GM03348 (cell line): ENCODE results near the gene STK16.
A peak's percentile ranks its signal among the peaks of the same experiment; 100 is the strongest.

Experiments used
- DNase-seq: peaks from one replicate; pipeline ENCODE4 v3.0.0; 2012; ENCODE audit warnings: low spot score

The STK16 gene

GRCh38 chr2:219214141-219214540 is 31.1 kb upstream of the STK16 start:
- no peak for DNase-seq

- no peak for DNase-seq
These were observed 30.5 kb upstream of the STK16 start for GRCh38 chr2:219214786-219215185.

- DNase-seq, result no peak
These were observed 29.3 kb upstream of the STK16 start for GRCh38 chr2:219215871-219216534.

- DNase-seq, result no peak
These were observed 28.8 kb upstream of the STK16 start for GRCh38 chr2:219216535-219216915.

DNA sequence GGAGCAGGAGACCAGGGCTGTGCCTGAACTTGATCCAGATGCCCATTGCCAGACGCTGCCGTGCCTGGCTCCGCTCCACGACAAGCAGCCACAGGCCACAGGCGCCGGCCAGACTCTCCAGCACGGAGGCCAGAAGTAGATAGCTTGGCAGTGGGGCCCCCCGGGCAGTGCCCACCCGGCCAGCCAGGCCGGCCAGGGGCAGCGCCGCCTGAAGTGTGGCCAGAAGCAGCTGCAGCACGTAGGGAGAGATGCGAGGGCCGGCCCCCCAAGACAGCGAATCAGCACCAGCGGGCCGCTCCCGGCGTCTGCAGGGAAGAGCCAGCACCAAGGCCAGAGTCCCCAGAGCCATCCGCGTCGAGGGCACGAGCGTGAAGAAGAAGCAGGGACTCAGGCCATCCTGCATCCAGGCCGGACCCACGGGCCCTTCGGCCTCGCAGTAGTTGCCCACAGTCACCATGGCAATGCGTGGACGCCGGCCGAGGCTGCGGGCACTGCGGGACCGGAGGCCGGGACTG is 27.0 kb upstream of the STK16 start:
- peak; percentile 81 for DNase-seq

DNA sequence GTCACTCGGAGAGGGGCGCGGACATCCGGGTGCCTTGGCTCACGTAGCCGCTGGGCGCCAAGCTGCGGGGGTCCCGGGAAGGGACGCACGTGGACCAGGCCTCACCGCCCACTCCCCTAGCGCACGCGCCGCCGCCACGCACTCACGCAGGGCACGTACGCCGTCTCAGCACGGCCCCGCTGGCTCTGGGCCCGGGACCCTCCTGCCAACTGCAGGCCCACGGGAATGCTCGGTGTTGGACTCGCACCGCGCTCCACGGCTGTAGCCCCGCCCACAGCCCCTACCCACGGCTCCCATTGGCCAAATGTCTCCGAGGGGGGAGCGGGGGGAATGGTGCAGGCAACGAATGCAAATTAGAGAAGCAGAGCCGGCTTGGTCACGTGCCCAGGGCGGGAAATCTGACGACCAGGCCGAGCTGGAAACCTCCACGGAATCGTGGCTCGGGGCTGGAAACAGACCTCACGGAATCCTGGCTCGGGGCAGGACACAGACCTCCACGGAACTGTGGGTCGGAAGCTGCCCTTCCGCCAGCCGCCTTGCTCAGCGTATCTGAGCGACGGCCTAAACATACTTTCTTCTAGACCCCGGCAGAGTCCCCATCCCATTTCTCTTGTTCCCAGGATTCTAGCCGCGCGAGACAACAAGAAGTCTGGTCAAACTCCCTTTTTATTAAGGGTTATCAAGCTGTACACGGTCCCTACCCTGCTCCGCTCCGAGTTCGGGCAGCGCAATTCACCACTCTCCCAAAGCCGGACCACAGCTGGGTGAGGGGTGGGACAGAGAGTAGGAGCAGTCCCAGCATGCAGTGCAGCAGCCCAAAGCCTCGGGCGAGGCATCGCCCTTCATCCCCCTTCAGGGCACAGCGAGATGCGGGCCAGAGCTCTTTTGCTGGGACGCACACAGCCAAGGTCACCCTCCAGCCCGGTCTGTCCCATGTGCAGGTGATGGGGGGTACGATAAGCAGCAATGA is 26.3 kb upstream of the STK16 start, which contains the start of gene ABCB6:
ABCB6 (minus strand) TSS at position 227 of the 970 bp plus-strand sequence. CDS start 285 bp downstream, outside the sequence.
- peak; percentile 97 for DNase-seq

GRCh38 chr2:219219784-219220532 is 25.3 kb upstream of the STK16 start:
- DNase-seq, result no peak

DNA sequence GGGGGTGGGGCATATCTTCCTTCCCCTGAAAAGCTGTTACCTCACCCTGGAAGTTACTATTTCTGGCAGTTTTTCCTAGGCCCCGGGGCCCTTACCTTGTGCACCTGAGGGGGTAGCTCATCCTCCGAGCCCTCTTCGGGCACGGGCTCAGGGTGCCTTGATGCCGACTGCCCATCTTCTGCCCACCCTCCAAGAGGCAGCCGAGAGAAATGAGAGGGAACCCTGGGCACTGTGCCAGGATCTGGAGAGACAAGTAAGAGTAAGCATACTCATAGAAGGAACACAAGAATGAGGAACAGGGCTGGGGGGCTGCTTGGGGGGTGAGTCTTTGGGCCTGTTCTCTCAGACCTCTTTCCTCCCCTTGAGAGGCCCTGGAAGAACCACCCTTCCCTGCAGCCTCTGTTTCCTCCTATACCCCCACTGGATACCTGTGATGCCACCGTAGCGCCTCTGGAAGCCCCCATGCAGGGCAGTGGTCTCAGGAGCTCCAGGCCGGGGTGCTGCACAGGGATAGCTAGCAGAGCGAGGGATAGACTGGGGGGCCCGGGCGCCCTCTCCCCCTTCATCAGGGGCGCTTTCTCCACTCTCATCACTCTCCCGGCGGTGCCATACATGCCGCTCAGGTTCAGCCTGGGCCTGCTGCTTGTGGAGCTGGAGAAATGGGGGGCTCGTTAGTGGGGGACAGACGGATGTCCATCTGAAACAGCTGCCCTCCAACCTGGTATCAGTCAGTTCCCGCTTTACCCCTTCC is 24.5 kb upstream of the STK16 start:
- no peak for DNase-seq

DNA sequence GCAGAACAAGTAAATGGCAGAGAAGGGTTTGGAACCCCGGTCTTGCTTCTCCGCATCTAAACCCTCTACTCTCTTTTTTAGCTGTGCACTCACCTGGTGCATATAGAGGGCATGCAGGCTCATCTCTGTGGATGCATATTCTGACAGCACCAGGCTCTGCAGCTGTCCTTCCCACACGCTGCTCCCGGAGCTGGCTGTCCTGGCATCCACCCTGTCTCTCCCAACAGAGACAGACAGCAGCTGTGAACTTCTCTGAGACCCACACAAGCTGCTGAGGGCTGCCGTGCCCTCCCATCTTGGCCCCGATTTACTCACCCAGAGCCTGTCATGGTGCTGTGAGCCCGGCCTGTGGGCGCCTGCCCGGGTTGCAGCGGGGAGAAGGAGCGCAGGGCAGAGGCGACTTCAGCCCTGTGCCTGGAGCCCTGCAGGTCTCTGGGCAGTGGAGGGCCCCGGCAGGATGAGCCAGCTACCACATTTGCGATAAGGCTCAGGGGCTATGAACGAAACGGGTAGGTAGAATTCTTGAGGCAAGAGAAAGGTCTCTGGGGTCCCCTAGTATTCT is 23.2 kb upstream of the STK16 start:
- DNase-seq, result no peak

DNA sequence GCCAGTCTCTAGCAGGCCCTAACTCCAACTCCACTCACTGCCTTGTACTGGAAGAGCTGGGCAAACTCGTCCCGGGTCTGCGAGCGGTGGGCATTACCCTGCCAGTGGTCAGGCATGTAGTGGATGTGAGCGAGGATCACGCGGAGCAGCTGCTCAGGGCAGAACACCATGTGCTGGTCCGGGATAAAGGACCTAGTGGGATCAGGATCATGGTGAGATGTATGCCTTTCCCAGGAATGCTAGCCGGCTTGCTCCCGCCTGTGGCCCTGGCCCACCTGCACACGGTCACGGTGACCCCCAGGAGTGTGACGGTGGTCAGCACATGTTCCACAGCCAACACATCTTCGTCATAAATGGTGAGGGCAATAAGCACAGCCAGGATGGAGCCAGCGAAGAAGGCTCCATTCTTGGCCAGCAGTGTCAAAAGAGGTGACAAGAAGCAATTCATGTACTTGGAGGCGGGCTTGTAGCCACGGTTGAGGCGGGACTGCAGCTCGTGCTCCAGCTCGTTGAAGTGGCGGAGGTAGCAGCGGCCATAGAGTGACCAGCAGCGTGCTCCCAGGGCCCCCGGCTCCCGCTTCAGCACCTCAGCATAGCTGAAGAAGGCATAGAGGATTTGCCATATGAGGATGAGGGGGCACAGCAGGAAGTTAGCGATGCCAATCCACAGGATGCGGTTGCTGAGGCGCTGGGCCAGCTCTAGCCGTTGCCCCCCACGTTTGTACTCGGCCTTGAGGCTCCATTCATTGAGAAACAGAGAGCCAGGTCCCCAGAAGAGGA is 21.3 kb upstream of the STK16 start:
- no peak for DNase-seq

DNA sequence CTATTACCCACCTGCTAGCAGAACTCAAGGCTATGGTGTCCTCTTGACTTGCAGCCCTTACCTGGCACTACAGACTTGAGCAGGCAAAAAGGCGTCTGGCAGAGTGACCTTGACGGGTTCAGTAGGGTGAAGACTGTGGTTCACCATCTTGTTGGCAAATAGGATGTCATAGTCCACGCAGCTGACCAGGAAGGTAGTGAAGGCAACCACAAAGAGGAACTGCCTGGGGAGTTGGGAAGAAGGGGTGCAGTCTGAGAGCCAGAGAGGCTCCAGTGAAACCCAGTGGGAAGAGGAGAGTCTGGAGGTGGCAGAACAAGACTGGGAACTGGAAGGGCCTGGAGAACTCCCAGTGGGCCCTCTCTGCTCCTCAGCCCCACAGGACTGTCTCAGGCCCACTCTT is 19.9 kb upstream of the STK16 start:
- no peak for DNase-seq

- peak; percentile 11 for DNase-seq
These were observed 17.0 kb upstream of the STK16 start for GRCh38 chr2:219228041-219228910.

- no peak for DNase-seq
These were observed 16.4 kb upstream of the STK16 start for GRCh38 chr2:219228911-219229304.

GRCh38 chr2:219229305-219230058 is 15.8 kb upstream of the STK16 start, which contains the start of the genes ANKZF1 and ATG9A:
ANKZF1 (plus strand) TSS chr2:219229806; CDS start chr2:219230258, 452 bp downstream.
ATG9A (minus strand) TSS chr2:219229636; CDS start chr2:219228024, 1,612 bp downstream.
- DNase-seq, result peak; percentile 98

DNA sequence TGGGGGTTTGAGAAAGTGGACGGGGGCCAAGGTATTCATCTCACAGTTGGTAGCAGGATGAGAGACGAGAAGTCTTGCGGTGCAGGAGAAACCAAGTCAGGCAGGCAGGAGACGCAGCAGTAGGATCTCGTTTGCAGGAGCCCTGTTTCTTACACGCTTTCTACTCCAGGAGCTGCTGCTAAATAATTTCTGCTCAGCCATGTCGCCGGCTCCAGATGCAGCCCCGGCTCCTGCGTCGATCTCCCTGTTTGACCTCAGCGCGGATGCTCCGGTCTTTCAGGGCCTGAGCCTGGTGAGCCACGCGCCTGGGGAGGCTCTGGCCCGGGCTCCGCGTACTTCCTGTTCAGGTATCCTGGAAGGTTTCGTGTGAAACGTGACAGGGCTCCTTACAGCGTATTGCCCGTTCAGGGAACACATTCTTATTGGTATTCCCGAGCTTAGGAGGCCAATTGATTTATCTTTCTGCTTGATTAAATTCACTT is 15.2 kb upstream of the STK16 start:
- peak; percentile 57 for DNase-seq

DNA sequence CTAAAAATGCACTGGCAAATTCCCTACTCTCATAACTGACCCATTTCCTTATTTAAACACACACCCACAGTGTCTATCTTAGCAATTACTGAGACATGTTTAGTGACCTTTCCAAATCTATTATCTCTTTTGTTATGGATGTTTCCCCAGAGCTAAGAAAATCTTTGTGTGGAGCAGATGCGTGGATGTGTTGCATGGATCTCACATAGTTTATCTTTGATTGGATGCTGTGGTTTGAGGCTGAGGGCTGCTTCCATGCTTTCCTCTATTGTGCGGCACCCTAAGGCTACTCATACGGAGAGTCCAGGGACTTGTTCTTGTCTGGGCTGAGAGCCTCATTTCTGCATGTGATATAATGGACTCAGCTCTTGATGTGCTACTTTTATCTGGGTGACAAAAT is 10.9 kb upstream of the STK16 start:
- DNase-seq, result no peak

DNA sequence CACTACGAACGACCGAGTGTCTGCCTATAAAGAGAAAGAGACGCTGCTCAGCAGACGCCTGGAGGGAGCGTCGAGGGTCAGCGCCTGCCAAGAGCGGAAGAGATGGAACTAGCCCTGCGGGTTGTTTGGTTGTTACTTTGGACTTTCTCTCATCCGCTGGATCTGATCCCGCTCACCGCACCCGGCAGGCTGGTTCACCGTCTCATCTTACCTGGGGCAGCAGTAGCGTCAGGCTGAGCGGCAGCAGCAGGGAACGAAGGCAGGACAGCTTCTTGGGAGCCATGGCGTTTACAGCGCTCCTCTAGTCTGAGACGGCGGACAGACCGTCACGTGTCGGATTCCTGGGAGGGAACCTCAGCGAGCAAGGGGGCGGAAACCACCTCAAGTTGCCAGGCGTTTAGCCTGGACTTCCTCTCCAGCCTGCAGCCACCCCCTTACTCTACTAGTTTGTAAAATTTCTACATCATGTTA is 2.0 kb upstream of the STK16 start:
- no peak for DNase-seq

GRCh38 chr2:219244789-219245147 is 511 bp upstream of the STK16 start:
- DNase-seq, result no peak
